ENCODE results near the gene HS6ST1. TPM values are rescaled to one million over a fixed set of nuclear protein-coding genes. Genes with fewer than 3 reads are reported as not detected.

The HS6ST1 gene
- total RNA-seq, 1 experiment from 2014 or later: 21.5 TPM

GRCh38 chr2:128314348-128315121 lies 4.1 kb downstream of the HS6ST1 start:
- Histone ChIP-seq H3K4me3 (ENCODE audit: low read length) (no peak overlapping the region), H3F3A (ENCODE audit: low read length, unreplicated experiment) (no peaks in the 10 kb centered on the region), H3K4me2 (ENCODE audit: low read length) (no peak overlapping the region), H3K27ac (ENCODE audit: low read length) (no peak overlapping the region), H3K79me2 (ENCODE audit: low read length) (peaks cover 69% of the 10 kb centered on the region), H4K20me1 (ENCODE audit: low read length) (peaks cover 30% of the 10 kb centered on the region), H2AFZ (ENCODE audit: low read length) (no peak overlapping the region), H3K9me2 (replicated peaks; ENCODE audit: low read length) (no peaks in the 10 kb centered on the region), H3K36me3 (ENCODE audit: low read depth, low read length) (no peaks in the 10 kb centered on the region), H3K9me3 (ENCODE audit: low read length) (no peaks in the 10 kb centered on the region), H3K9ac (ENCODE audit: low read length) (no peak overlapping the region), H3K27me3 (ENCODE audit: low read length) (no peaks in the 10 kb centered on the region), H3K4me1 (ENCODE audit: insufficient read depth, low read length) (peaks cover 8% of the 10 kb centered on the region; the same call in 1 of the 2 replicates)
- ChIA-PET POLR2A (ENCODE audit: unreplicated experiment) (no interaction called here), CTCF (no interaction called here)
- ATAC-seq: no peak
- intact Hi-C loops (cut with micrococcal nuclease): no loop called here
- BruUV-seq (replicated peaks): no TSS peak
- DNase-seq: no peak
- TF ChIP-seq EZH2phosphoT487 (IDR thresholded peaks at IDR 0.05; ENCODE audit: borderline replicate concordance, low read length): no peak
- TF ChIP-seq EZH2 (IDR thresholded peaks at IDR 0.05; ENCODE audit: low read length, unreplicated experiment): no peak
- TF ChIP-seq, protein P1, sequence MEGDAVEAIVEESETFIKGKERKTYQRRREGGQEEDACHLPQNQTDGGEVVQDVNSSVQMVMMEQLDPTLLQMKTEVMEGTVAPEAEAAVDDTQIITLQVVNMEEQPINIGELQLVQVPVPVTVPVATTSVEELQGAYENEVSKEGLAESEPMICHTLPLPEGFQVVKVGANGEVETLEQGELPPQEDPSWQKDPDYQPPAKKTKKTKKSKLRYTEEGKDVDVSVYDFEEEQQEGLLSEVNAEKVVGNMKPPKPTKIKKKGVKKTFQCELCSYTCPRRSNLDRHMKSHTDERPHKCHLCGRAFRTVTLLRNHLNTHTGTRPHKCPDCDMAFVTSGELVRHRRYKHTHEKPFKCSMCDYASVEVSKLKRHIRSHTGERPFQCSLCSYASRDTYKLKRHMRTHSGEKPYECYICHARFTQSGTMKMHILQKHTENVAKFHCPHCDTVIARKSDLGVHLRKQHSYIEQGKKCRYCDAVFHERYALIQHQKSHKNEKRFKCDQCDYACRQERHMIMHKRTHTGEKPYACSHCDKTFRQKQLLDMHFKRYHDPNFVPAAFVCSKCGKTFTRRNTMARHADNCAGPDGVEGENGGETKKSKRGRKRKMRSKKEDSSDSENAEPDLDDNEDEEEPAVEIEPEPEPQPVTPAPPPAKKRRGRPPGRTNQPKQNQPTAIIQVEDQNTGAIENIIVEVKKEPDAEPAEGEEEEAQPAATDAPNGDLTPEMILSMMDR (conservative IDR thresholded peaks at IDR 0.05; ENCODE audit: low read depth, low read length): no peak

- H3K36me3 ChIP-seq (ENCODE audit: low read depth, low read length): no peaks in the 10 kb centered on the region
- TF ChIP-seq, protein P1 (conservative IDR thresholded peaks at IDR 0.05; ENCODE audit: low read depth, low read length): no peak
- TF ChIP-seq EZH2 (IDR thresholded peaks at IDR 0.05; ENCODE audit: low read length, unreplicated experiment) (no peak), EZH2phosphoT487 (IDR thresholded peaks at IDR 0.05; ENCODE audit: borderline replicate concordance, low read length) (no peak)
- no peak overlapping the region for H3K4me3 ChIP-seq (ENCODE audit: low read length)
- intact Hi-C loops (cut with micrococcal nuclease): no loop called here
- H3K79me2 ChIP-seq (ENCODE audit: low read length): peaks cover 69% of the 10 kb centered on the region
- no peak for DNase-seq
- POLR2A ChIA-PET (ENCODE audit: unreplicated experiment): no interaction called here
- H3K27ac ChIP-seq (ENCODE audit: low read length): no peak overlapping the region
- no peaks in the 10 kb centered on the region for H3K9me3 ChIP-seq (ENCODE audit: low read length)
- ATAC-seq: no peak
- peaks cover 30% of the 10 kb centered on the region for H4K20me1 ChIP-seq (ENCODE audit: low read length)
- no peak overlapping the region for H3K9ac ChIP-seq (ENCODE audit: low read length)
- no peak overlapping the region for H3K4me2 ChIP-seq (ENCODE audit: low read length)
- H3K27me3 ChIP-seq (ENCODE audit: low read length): no peaks in the 10 kb centered on the region
- no TSS peak for BruUV-seq (replicated peaks)
- H2AFZ ChIP-seq (ENCODE audit: low read length): no peak overlapping the region
- peaks cover 8% of the 10 kb centered on the region; the same call in 1 of the 2 replicates for H3K4me1 ChIP-seq (ENCODE audit: insufficient read depth, low read length)
- no peaks in the 10 kb centered on the region for H3K9me2 ChIP-seq (replicated peaks; ENCODE audit: low read length)
- H3F3A ChIP-seq (ENCODE audit: low read length, unreplicated experiment): no peaks in the 10 kb centered on the region
- CTCF ChIA-PET: no interaction called here
Measured at GRCh38 chr2:128313931-128314347, 4.7 kb downstream of the HS6ST1 start.

All from PC-3 (cell line).